ENCODE results near the gene BUD13.

DNA sequence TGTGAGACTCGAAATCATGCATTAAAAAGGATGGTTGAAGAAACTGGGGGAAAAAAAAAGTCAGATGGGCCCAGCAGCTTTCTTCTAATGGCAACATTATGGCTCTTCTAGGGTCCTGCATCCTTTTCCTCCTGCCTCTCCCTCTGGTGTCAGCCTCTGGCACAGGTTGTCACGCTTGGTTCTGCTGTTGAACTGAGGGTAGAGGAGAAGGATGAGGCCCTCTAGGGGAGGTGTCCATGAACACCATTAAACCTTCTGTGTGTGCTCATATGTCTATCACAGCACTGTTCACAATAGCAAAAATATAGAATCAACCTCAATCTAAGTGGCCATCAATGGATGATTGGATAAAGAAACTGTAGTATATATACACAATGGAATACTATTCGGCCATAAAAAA lies 36.0 kb downstream of the BUD13 start:
- TF ChIP-seq CTCF (IDR thresholded peaks at IDR 0.05 in 8 of 11, conservative IDR thresholded peaks at IDR 0.05 in 3 of 11) (no peak), POLR2A (IDR thresholded peaks at IDR 0.05) (no peak), POLR2AphosphoS5 (IDR thresholded peaks at IDR 0.05) (no peak)
